T-cell (primary cell): ENCODE data around the gene DOP1A. TPM values are rescaled to one million over a fixed set of nuclear protein-coding genes. Genes with fewer than 3 reads are reported as not detected.

Experiments
- ATAC-seq, 4 experiments: fragments of 200-7000 bp in 3 of 4; fragments of 150-1000 bp in 1 of 4; cut with Tn5 transposase; replicated peaks in 1 of 4; 1 replicate in 3 of 4; 2 replicates in 1 of 4; pipeline ENCODE4 v1.10.0; 2021; ENCODE audit warnings: moderate library complexity in 3 of 4, mild to moderate bottlenecking in 2 of 4, moderate number of reproducible peaks in 1 of 4
- CTCF ChIA-PET, 2 donors: fragments of 300-600 bp; sonication (Branson Sonifier 250); formaldehyde crosslinking; loops; one replicate each; lab custom pipeline; 2022; ENCODE audit warnings: antibody characterized with exemption in 2 of 2; lab: Charles Lee
- POLR2A ChIA-PET, 2 donors: fragments of 300-600 bp; sonication (Branson Sonifier 250); formaldehyde crosslinking; loops; one replicate each; lab custom pipeline; 2022; ENCODE audit warnings: antibody characterized with exemption in 2 of 2; lab: Charles Lee
- DNase-seq, 35 experiments: peaks; one replicate each; pipeline versions ENCODE4 v3.0.0 to v3.0.0-alpha.2; 2013 to 2023
- H3K27ac ChIP-seq: one replicate; pipeline ENCODE4 v1.5.1; 2013; ENCODE audit warnings: low read length
- H3K27me3 ChIP-seq, 2 experiments: replicated peaks in 1 of 2; 1 replicate in 1 of 2; 2 replicates in 1 of 2; pipeline versions ENCODE4 v1.6.1 to v1.7.0; 2013; ENCODE audit warnings: low read length in 1 of 2, mixed read lengths in 1 of 2; ENCODE audit not compliant: control insufficient read depth in 2 of 2, insufficient read depth in 2 of 2; ENCODE audit errors: extremely low read depth in 1 of 2
- H3K36me3 ChIP-seq, 2 donors: 1 replicate in 1 of 2; 2 replicates in 1 of 2; pipeline versions ENCODE4 v1.6.1 to v1.7.0; 2013; ENCODE audit warnings: low read length in 1 of 2; ENCODE audit not compliant: control insufficient read depth in 2 of 2, insufficient read depth in 1 of 2; ENCODE audit errors: extremely low read depth in 1 of 2
- H3K4me1 ChIP-seq, 2 experiments: 1 replicate in 1 of 2; 2 replicates in 1 of 2; pipeline versions ENCODE4 v1.6.1 to v1.7.0; 2013; ENCODE audit warnings: low read length in 2 of 2, mixed read lengths in 1 of 2; ENCODE audit not compliant: insufficient read depth in 2 of 2, control insufficient read depth in 1 of 2; ENCODE audit errors: extremely low read depth in 1 of 2
- H3K4me3 ChIP-seq, 2 donors: 1 replicate in 1 of 2; 2 replicates in 1 of 2; pipeline versions ENCODE4 v1.5.1 to v1.7.0; 2013; ENCODE audit warnings: mild to moderate bottlenecking in 2 of 2, low read length in 1 of 2, moderate library complexity in 1 of 2; ENCODE audit not compliant: control insufficient read depth in 1 of 2; ENCODE audit errors: extremely low read depth in 1 of 2
- H3K9me3 ChIP-seq: 2 replicates; pipeline ENCODE4 v1.7.0; 2013
- H3K27ac Mint-ChIP-seq, 2 donors: one replicate each; pipeline ENCODE4 v1.8.0; 2020 to 2021; ENCODE audit warnings: mild to moderate bottlenecking in 2 of 2, mixed read lengths in 2 of 2
- H3K27me3 Mint-ChIP-seq, 2 donors: one replicate each; pipeline ENCODE4 v1.8.0; 2021 to 2022; ENCODE audit warnings: mixed read lengths in 2 of 2
- H3K36me3 Mint-ChIP-seq: one replicate; pipeline ENCODE4 v1.8.0; 2021; ENCODE audit warnings: mixed read lengths
- H3K4me1 Mint-ChIP-seq, 3 donors: one replicate each; pipeline ENCODE4 v1.8.0; 2020 to 2022; ENCODE audit warnings: mixed read lengths in 3 of 3, mild to moderate bottlenecking in 1 of 3
- H3K4me3 Mint-ChIP-seq, 3 donors: one replicate each; pipeline ENCODE4 v1.8.0; 2020 to 2022; ENCODE audit warnings: mild to moderate bottlenecking in 3 of 3, mixed read lengths in 3 of 3, moderate library complexity in 3 of 3
- H3K9me3 Mint-ChIP-seq, 3 donors: one replicate each; pipeline ENCODE4 v1.8.0; 2020 to 2022; ENCODE audit warnings: mixed read lengths in 3 of 3
- WGBS: methylation state at CpG from one replicate; pipeline ENCODE4 v1.1.5; 2013; ENCODE audit warnings: missing lambda C conversion rate; ENCODE audit not compliant: insufficient coverage; 5-methylcytosine and 5-hydroxymethylcytosine counted together
- total RNA-seq, 35 experiments: library from RNA in 6 of 35; stranded (reverse) in 6 of 35; fragments of 120-200 nt in 1 of 35; gene quantifications; one replicate each; pipeline versions ENCODE4 v1.2.1 to v1.2.4 and lab custom pipeline; 2013 to 2026

DOP1A gene
- total RNA-seq, 5 donors from 2014 or later (not counting 1 experiment from before 2014, with no cell fraction given), result 19.0 to 26.8 (median 25.5) TPM

DNA sequence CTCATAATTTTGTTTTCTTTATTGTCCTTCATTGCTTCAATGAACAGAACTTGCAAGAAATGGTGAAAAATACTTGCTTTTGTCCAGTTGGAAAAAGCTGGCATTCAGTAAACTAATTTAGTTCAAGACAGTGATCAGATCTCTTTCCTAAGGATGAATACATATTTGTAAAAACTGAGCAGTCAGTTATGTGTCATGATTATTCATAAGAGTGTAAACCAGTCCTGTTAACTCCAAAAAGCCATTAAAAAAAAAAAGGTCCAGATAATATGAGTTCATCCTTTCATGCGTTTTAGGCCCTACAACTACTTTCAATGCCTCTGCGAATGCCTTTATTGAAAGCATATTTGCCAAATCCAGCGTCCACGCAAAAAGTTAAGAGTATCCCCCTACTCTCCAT, 125.0 kb downstream of the DOP1A start:
- Histone ChIP-seq H3K27me3 (no peaks in the 10 kb centered on the region), H3K36me3 (no peaks in the 10 kb centered on the region), H3K4me1 (peaks cover 4 to 15% of the 10 kb centered on the region in 2 experiments), H3K9me3 (no peaks in the 10 kb centered on the region), H3K4me3 (peak overlapping the region; percentile 85 to 87), H3K27ac (peak overlapping the region; percentile 52)
- peaks cover 16% of the 10 kb centered on the region for H3K36me3 Mint-ChIP-seq
- 3% methylated on average over 4 of the region's 4 CpGs for WGBS
- H3K27me3 Mint-ChIP-seq, result no peaks in the 10 kb centered on the region
- peaks cover 44 to 63% (median 57%) of the 10 kb centered on the region in 3 donors for H3K4me1 Mint-ChIP-seq
- peak overlapping the region; percentile 72 to 95 for H3K27ac Mint-ChIP-seq
- CTCF ChIA-PET, result interaction anchor here (1.4 to 2.7 kb wide), 2 partner anchors 125 to 127 kb away, joined by 4 to 10 read pairs; partner anchors contain the start of genes DOP1A (in 1 of the 2) and UBE3D (in 1 of the 2)
- DNase-seq (no peak), ATAC-seq (no peak)
- H3K9me3 Mint-ChIP-seq, result no peaks in the 10 kb centered on the region
- POLR2A ChIA-PET, result no interaction called here
- H3K4me3 Mint-ChIP-seq, result peak overlapping the region; percentile 93 to 98 (median 97)

GRCh38 chr6:83192871-83193746, 125.6 kb downstream of the DOP1A start, which contains the start of the genes PGM3 and RWDD2A:
TSS of gene PGM3 (minus strand) at chr6:83193265. CDS start at chr6:83191012, 2,253 bp downstream.
TSS of gene RWDD2A (plus strand) at chr6:83193357. CDS start at chr6:83194452, 1,095 bp downstream.
- peaks cover 44 to 63% (median 56%) of the 10 kb centered on the region in 3 donors for H3K4me1 Mint-ChIP-seq
- peak within 1 kb of the TSS; percentile 52 for H3K27ac ChIP-seq
- DNase-seq (peak; percentile 77 to 94 (median 87)), ATAC-seq (peak; percentile 97 to 98 (median 98))
- no peaks in the 10 kb centered on the region for H3K27me3 ChIP-seq
- ChIA-PET POLR2A (no interaction called here), CTCF (interaction anchor here in 1 of 2 donors (0.6 to 1.0 kb wide), 3 partner anchors 27 to 125 kb away, joined by 3 to 6 read pairs (median 6); partner anchors contain the start of gene DOP1A)
- no peaks in the 10 kb centered on the region for H3K9me3 ChIP-seq
- peak within 1 kb of the TSS; percentile 93 to 98 (median 97) for H3K4me3 Mint-ChIP-seq
- peaks cover 16% of the 10 kb centered on the region for H3K36me3 Mint-ChIP-seq
- H3K27me3 Mint-ChIP-seq, result no peaks in the 10 kb centered on the region
- peaks cover 4 to 15% of the 10 kb centered on the region in 2 experiments for H3K4me1 ChIP-seq
- H3K4me3 ChIP-seq, result peak within 1 kb of the TSS; percentile 85 to 87
- no peaks in the 10 kb centered on the region for H3K9me3 Mint-ChIP-seq
- H3K36me3 ChIP-seq, result no peaks in the 10 kb centered on the region
- WGBS, result under 1% methylated on average over 81 of the region's 88 CpGs
- peak within 1 kb of the TSS; percentile 89 to 95 for H3K27ac Mint-ChIP-seq

DNA sequence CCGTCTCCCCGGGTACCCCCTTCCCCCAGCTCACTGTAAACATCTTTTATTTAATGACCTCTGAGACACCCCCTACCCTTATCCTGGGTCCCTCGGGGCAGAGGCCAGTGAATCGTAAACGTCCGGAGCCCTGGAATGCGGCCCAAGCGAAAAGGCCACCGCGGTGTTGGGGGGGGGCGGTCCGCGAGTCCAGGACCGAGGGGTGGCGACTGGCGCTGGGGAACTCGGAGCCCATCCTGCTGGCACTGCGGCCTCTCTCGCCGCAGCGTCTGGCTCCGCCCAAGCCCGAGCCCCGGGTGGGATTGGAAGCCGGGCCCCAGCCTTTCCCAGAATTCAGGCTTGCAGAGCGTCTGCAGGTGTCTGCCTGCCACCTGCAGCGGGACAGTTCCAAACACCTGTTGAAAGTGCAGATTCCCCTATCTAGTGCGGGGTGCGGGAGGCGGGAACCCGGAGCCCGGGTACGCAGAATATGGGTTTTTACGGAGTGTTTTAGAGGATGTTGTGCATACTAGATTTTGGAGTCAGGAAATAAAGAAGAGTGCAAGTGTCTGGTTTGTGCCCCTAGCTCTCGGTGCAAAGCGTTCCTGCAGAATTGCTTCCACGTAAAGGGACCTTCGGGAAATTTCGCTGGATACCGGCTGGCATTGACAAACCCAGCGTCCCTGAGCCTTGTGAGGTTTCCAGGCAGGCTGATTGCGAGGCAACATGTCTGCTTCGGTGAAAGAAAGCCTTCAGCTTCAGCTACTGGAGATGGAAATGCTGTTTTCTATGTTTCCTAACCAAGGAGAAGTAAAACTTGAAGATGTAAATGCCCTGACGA, 126.5 kb downstream of the DOP1A start:
- H3K9me3 Mint-ChIP-seq, result no peaks in the 10 kb centered on the region
- peak overlapping the region; percentile 79 to 97 (median 93) for H3K4me3 Mint-ChIP-seq
- peak overlapping the region; percentile 85 to 87 for H3K4me3 ChIP-seq
- ATAC-seq (peak in 3 of 4 experiments; percentile 8 to 13 (median 12)), DNase-seq (peak in 16 of 35 experiments; percentile 1 to 30 (median 4))
- H3K4me1 Mint-ChIP-seq, result peaks cover 36 to 59% (median 50%) of the 10 kb centered on the region in 3 donors
- H3K36me3 Mint-ChIP-seq, result peaks cover 10% of the 10 kb centered on the region
- H3K9me3 ChIP-seq, result no peaks in the 10 kb centered on the region
- no peak overlapping the region for H3K27ac ChIP-seq
- peaks cover 4 to 15% of the 10 kb centered on the region in 2 experiments for H3K4me1 ChIP-seq
- H3K27me3 ChIP-seq, result no peaks in the 10 kb centered on the region
- WGBS, result 20% methylated on average over 32 of the region's 44 CpGs
- H3K27me3 Mint-ChIP-seq, result no peaks in the 10 kb centered on the region
- ChIA-PET POLR2A (no interaction called here), CTCF (interaction anchor here in 1 of 2 donors (0.6 to 1.8 kb wide), 5 partner anchors 22 to 129 kb away, joined by 3 to 6 read pairs (median 3); partner anchors contain the start of gene DOP1A)
- peak overlapping the region in 1 of 2 donors; percentile 64 for H3K27ac Mint-ChIP-seq
- no peaks in the 10 kb centered on the region for H3K36me3 ChIP-seq

DNA sequence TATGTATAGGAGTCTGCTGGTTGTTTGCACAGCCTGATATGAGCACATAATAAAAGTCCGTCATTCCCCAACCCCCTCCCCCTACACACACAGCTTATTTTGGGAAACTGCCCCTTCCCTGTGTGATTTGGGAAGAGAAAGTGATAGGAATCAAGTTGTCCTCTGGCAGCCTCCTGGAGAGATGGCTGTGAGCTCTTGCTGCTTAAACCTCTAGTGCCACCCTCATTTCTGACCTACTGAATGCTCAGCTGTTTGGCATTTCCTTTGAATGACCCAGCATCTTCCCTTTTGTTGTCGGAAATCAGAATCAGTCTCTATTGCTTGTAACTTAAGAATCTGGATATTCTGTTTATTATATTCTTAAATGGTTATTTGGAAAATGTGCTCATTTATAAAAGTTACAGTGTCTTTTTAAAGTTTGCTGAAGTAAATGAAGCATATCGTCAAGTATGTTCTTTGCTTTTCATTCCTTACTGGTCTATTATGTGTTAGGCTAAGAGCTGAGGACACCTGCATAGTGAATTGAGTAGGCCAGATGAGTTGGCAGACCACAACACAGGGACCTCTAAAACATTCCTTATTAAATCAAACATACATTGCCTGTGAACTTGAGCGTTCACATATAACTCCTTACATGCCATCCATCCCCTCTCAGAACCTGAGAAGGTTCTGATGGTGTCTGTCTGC, 131.2 kb downstream of the DOP1A start:
- no peaks in the 10 kb centered on the region for H3K36me3 Mint-ChIP-seq
- no peak for DNase-seq
- no peak overlapping the region for H3K4me3 Mint-ChIP-seq
- POLR2A ChIA-PET, result interaction anchor here in 1 of 2 donors (0.6 kb wide), 1 partner anchor 21 kb away, joined by 4 read pairs; no protein-coding TSS in a partner anchor
- H3K27ac Mint-ChIP-seq, result no peak overlapping the region
- Histone ChIP-seq H3K4me3 (no peak overlapping the region), H3K4me1 (peaks cover 2 to 8% of the 10 kb centered on the region in 2 experiments), H3K36me3 (no peaks in the 10 kb centered on the region), H3K27me3 (no peaks in the 10 kb centered on the region), H3K9me3 (no peaks in the 10 kb centered on the region), H3K27ac (no peak overlapping the region)
- no peaks in the 10 kb centered on the region for H3K9me3 Mint-ChIP-seq
- no peaks in the 10 kb centered on the region for H3K27me3 Mint-ChIP-seq
- CTCF ChIA-PET, result interaction anchor here in 1 of 2 donors (0.7 to 1.4 kb wide), 3 partner anchors 23 to 133 kb away, joined by 3 to 4 read pairs (median 4); partner anchors contain the start of gene UBE3D
- no CpG with 5 or more reads among the region's 4 CpGs for WGBS
- H3K4me1 Mint-ChIP-seq, result peaks cover 15 to 26% (median 18%) of the 10 kb centered on the region in 3 donors
- ATAC-seq, result no peak

GRCh38 chr6:83199173-83199862, 131.8 kb downstream of the DOP1A start:
- H3K27me3 Mint-ChIP-seq, result no peaks in the 10 kb centered on the region
- H3K36me3 Mint-ChIP-seq, result no peaks in the 10 kb centered on the region
- CTCF ChIA-PET, result no interaction called here

More at GRCh38 chr6:83199173-83199862, 131.8 kb downstream of the DOP1A start:
- no CpG with 5 or more reads among the region's 5 CpGs for WGBS
- DNase-seq (no peak), ATAC-seq (peak in 1 of 4 experiments; percentile 23)
- Mint-ChIP-seq H3K4me1 (peaks cover 9 to 21% (median 15%) of the 10 kb centered on the region in 3 donors), H3K4me3 (no peak overlapping the region), H3K27ac (no peak overlapping the region), H3K9me3 (no peaks in the 10 kb centered on the region)
- Histone ChIP-seq H3K4me1 (peaks cover under 1 to 2% of the 10 kb centered on the region in 2 experiments), H3K27ac (no peak overlapping the region), H3K27me3 (no peaks in the 10 kb centered on the region), H3K36me3 (no peaks in the 10 kb centered on the region), H3K4me3 (no peak overlapping the region), H3K9me3 (no peaks in the 10 kb centered on the region)
- POLR2A ChIA-PET, result no interaction called here
